ENCODE measurements around the gene PKHD1.
"Not testable (repeated sequence)": the region's sequence is repeated elsewhere in the genome, so short reads cannot be mapped to it uniquely, and the experiment has no call there.

Gene PKHD1

DNA sequence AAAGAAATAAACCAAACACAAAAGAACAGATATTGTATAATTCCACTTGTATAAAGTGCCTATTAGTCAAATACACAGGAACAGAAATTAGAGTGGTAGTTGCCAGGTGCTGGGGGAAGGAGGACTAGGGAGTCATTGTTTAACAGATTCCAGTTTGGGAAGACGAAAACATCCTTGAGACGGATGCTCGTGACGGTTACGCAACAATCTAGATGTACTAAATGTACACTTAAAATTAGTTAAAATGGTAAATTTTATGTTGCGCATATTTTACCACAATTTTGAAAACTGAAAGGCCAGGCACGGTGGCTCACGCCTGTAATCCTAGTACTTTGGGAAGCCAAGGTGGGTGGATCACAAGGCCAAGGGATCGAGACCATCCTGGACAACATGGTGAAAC is 111.0 kb downstream of the PKHD1 start:
- no peak for DNase-seq

DNA sequence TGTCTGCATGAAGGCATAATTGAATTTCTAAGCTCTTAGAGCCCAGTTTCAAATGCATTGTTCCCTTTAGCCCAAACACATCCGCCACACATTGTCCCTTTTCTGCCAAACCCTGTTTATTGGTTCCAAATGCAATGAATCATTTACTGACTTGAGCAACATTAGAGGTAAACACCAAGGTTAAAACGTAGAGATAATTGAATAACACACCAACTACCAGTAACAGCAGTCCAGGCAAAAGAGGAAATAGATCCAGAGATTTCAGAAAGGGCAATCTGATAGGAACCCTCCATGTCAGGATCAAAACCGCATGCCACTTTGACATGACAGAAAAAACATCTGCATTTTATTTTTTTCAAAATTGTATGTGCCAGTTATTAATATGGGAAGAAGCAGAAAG is 114.8 kb downstream of the PKHD1 start:
- no peak for DNase-seq

DNA sequence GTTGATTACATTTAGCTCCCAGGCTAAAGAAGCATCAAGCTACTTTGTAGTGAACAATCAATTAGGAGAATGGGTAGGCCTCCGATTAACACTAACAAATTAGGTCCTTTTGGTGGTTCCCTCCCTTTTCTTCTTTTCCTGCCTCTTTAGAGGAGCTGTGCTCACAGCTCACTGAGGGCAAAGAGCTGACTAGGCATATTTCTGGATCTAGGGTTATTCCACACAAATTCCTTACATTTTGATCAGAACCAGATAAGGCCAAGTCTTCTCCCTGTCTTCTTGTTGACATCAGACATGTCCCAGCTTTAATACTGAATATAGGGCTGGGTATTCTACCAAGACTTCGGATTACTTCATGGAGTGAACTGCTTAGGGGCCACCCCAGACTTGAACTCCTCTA is 119.1 kb downstream of the PKHD1 start:
- no peak for DNase-seq

DNA sequence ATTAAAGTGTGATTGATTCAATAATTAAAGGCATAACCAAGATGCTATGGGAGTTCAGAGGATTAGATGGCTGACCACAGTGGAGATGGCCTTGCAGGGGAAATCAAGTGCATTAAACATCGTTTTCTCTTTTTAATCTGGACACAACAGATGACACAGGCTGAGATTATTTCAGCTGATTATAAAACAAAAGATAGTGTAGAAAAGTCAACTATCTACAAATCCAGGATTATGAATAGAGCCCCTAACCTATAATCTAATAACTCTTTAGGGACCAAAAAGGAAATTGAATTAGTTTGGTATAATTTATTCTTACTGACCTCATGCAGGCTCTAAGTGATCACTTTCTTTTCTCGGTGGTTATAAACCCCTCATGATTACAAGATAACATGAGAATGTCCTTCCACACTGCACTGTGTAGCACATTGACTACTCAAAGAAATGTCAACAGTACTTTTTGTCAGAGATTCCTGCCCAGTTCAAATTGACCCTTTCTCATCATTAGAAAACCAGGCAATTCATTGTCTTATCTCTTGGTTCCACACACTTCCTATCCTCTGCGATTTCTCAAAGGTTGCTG is 122.1 kb downstream of the PKHD1 start:
- no peak for DNase-seq

DNA sequence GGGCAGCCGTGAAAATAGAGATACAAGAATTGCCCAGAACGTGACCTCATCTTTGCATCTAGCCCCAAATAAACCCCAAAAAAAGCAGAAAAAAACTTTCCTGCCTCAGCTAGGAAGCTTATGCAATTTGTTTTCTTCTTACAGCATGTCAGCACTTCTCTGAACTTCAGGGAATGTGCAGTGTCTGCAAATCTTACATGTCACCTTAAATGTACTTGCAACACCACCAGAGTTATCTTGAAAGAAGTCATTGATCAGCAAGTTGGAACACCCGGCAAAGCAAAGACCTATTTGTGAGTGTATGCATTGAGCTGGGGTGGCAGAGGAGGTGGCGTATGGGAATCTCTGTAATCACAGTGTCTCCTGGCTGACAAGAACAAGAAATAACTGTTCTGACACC is 123.4 kb downstream of the PKHD1 start:
- DNase-seq = no peak

DNA sequence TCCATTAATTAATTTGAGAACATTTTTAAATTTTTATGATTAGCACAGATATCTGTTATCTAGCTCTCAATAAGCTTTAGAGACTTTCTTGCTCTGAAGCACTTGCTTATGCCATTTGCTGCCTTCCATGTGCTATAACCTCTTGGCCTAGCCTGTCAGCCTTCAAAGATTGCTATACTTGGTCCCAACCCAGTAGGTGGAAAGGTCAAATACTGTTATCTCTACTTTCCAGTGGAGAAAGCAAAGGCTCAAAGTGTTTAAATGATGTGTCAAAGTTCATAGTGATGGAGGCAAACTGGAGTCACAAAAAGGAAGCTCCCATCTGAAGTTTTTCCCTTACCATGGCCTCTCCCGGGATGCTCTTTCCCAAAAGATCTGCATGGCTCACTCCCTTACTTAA is 125.1 kb downstream of the PKHD1 start:
- no peak for DNase-seq

DNA sequence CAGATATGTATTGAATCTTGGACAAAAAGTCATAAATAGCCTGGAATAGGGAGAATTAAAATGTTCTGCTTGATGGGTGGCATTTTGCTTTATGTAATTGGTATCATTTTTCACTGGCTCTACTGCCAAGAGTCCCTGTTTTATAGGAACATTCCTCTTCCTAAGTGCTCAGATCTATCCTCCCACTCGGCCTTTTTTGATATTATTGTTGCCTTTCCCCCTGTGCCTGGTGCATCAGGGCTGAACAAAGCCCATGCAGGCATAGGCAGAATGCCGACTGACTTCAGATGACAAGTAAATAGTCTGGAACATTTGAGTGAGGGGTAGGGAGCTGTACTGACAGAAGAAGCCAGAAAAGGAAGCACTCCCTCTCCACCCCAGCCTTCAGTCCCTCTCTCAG is 127.0 kb downstream of the PKHD1 start:
- DNase-seq = no peak

DNA sequence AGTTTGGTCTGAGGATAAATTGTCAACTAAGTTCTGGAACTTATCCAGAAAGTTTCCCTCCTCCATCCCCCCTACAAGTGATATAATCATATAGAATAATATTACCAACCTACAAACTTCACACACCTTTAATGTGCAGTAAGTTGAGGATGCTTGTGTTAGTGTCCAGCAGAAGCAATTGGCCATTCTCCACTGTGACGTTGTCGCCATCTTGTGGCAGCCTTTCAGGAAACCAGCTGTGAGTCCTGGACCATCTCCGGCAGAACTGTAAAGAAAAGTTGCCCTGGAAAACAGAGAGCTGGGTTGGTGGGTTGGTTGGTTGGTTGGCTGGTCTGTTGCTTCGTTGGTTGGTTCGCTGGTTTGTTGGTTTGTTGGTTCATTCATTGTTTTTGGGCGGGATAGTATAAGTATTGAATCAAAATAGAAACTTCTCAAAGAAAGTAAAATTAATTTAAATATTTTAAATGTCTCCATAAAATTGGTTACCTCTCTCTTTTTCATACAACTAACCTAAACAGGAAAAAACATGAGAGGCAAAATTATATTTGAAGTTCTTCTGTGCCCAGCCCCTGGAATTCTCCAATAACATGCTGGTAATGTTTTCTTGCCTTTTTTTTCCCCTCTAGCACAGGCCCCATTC is 127.5 kb downstream of the PKHD1 start:
- peak; percentile 83 for DNase-seq

DNA sequence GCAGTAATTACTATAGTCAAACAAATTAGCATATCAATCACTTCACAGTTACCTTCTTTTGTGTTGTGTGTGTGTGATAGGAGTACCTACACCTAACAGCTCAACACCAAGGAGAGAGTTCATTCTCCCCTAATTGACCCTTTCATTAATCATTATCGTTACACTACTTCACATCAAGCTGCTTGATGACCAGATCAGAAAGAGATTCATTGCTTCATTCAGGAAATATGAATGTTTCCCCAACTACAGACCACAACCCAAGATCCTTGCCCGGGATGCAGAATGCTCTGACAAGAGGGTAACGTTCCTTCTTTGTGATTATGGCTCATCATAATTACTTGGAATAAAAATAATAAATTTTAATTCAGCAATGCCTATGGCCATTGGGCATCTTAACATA is 132.7 kb downstream of the PKHD1 start:
- no peak for DNase-seq

DNA sequence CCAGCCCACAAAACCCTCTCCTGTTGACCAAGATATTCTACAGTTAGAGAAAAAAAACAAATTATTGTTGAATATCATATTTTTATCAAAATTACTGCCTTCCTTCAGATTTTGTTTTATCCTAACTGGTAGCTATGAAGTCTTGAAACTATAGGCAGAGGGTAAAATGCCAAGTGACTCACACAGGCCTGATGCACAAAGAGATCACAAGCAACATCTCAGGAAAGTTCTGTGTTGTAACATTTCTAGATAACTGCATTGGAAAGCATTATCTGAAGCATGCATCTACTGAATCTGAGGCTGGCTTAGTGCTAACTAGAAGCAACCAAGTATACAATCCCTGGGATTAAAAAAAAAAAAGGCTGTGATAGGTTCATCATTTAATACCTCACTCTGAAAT is 134.2 kb downstream of the PKHD1 start:
- DNase-seq = no peak

DNA sequence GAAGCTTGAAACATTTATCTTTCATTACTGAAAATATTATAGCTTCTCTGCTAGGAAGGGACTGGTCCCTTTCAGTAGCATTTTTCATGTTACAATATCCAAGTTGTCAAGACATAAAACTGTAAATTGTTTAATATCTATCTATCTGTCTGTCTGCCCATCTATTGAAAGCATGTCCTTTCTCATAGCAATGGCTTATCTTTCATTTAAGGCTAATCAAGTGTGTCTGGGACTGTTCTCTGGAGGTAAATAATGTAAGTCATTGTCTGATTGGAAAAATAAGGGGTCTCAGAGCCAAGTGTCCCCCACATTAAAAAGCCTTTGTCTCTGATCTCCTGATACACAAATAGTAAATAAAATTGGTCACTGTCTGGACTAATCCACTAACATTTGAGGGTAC is 135.5 kb downstream of the PKHD1 start:
- no peak for DNase-seq

DNA sequence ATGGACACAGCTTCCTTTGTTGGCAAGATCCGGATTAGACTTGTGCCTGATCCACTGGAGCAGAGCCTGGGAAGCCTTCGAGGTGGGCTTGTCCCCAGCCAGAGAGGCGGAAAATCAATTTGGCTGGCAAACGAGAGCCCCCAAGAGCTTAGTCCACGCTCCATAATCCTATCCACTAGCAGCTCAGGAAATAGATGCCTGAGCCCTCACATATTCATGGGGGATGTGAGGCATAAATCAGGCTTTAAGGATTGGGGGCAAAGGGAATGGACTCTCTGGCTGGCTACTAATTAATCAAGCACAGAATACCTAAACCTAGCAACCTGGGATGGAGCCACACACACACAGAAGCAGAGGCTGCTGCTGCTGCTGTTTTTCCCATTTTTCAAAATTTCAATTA is 137.9 kb downstream of the PKHD1 start:
- DNase-seq = no peak

DNA sequence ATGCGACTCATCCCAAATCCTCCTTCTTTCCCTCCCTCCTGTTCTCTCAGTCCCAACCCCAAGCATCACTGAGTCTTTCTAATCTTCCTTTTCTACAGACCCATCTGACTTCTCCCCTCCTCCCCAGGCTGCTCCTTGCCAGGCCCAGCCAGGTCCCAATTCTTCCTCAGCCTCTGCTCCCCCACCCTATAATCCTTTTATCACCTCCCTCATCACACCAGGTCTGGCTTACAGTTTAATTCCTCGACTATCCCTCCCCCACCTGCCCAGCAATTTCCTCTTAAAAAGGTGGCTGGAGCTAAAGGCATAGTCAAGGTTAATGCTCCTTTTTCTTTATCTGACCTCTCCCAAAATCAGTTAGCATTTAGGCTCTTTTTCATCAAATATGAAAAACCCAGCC is 147.7 kb downstream of the PKHD1 start:
- DNase-seq = not testable (repeated sequence)

DNA sequence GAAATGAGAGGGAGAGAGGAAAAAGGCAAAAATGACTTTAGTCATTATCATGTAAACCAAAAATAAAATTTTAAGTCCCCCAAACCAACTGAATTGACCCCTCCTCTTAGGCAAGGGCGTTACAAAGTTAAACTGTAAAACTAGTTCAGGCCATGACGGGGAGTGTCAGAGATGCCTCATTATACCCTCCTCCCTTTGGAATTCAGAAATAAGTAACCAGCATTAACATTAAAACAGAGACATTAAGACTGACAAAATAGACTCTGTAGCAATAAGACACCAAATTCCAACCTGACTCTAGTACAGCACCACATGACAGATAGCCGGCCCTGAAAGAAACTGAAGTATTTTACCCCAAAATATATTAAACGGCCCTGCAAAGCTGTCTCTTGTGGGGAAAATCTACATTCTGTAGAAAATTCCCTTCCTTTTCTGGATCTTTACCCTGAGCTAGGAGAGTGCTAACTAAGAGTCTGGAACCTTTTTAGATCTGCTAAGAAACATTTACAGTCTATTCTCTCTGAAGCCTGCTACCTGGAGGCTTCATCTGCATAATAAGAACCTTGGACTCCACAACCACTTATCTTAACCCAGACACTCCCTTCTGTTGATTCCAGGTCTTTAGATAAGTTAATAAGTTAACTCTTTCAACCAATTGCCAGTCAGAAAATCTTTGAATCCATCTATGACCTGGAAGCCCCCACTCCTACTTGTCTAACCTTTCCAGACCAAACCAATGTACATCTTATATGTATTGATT is 150.7 kb downstream of the PKHD1 start:
- no peak for DNase-seq

DNA sequence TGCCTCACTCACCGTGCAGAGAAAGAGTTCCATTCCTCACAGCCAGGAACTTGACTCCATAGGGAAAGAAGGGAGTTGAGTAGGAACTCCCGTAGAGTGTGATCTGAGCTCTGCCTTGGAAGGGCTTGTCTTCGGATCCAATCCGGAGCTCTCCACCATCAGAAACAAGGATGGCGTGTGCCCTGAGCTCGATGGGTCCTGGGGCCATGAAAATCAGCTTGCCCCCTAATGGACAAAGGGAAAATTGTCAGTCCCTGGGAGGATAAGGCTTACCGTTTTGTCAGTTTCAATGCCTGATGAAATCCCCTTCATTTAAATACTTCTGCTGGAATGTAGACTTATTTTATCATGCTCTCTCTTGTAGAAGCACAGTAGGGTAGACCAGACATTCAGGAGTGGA is 153.3 kb downstream of the PKHD1 start:
- DNase-seq = no peak

DNA sequence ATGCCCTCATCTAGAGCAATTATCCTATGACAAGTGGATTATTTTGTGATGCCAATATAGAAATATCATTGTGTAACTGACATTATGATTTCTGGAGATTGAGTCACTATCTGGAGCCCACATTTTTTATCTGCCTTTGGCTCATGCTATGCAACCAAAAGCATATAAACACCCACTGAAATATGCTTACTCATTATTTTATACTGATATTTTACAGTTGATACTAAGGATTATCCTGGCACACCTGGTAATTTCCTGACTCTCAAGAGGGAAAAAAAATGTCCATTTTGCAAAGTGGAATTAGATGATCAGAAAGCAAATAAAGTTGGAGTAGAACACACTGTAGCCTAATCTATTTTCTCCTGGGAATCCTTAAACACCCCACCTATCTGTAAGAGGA is 154.5 kb downstream of the PKHD1 start:
- no peak for DNase-seq

DNA sequence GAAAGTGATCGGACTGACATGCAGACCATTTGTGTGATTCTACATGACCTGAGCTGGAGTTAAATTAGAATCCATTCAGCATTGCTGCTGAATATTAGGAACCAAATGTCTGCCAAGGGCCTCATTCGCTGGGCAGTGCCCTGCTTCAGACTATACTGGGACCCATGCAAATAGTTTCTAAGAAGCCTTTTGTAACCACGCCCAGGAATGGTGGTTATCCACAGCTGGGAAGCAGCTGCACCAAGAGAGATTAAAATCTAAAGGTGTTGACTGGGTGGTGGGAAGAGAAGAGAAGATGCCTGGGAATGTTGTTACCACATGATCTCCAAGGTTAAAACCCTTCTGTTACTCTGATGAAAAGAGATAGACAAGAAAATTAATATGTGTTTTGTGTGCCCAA is 156.8 kb downstream of the PKHD1 start:
- no peak for DNase-seq

DNA sequence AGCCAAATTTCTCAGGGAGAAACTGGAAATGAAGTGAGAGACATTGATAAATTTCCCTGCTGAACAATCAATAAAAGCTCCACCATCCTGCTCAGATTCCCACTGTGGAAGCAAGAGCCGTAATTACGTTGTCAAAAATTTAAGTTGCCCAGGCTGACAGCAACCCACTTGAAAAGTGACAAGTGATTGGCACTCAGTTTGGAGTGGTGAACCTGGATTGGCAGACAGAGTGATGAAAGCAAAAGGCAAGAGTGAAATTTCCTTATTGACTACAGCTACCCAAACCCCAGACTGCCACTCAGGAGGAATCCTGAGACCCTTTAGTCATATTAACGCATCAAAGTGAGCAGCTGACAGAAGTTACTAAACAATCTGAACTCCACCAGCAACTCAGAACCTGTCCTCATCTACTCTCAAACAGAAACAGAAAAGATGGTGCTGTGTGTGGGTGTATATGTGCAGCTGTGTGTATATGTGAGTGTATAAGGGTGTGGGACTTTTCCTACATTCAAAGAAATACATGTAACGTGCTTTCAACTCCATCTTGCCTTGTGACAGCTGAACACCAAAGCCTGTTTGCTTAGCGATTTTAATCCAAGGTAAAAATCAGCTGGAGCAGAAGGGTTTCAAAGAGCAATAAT is 157.4 kb downstream of the PKHD1 start:
- DNase-seq = no peak

DNA sequence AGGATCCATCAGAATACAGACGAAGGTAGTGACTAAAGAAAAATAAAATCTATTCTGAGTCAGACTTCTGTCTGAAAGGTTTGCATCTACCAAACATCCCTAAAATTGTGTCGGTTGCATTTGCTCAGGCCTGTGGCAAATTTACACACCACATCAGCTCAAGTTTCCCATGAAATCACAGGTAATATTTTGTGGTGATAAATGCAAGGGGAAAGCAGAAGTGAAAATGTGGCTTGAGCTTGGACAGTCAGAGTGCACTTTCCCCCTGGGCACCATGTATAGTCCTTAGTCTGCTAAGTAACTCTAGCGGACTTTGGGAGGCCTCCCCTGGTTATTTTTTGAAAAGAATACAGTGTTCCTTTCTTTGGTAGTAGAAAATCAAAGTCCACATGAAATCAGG is 159.1 kb downstream of the PKHD1 start:
- no peak for DNase-seq

DNA sequence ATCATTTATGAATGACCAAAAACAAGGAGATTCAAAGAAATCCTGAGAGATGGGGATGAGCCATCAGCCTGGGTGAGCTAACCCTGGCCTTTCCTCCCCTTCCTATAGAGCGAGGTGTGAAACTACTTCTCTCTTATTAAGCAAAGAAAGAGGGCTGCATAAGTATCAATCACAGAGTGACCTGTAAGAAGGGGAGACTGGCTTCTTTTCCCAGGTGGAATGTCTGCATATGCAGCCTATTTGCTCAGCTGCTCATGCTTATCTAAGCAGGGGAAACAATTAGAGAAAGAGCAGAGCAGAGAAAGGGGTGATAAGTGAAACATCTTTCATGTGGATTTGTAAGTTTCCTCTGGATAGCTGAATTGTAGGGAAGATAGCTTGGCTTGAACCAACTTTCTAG is 160.0 kb downstream of the PKHD1 start:
- DNase-seq = no peak

DNA sequence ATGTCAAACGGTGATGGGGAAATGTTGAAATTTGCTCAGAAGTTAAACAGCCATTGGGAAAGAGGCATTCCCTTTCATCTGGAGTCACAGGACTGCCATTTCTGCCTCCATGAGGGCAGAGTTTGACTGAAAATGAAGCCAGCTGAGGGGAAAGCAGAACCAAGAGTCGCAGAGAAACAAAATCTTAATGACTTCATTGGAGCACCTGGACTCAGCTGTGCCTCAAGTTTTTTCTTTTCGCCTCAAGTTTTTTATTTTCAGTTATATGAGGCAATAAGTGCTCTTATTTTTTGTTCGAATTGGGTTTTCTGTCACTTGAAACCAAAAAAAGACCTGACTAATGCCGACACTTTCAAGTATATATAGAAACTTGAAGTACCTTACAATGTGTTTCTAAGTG is 161.3 kb downstream of the PKHD1 start:
- DNase-seq = no peak

DNA sequence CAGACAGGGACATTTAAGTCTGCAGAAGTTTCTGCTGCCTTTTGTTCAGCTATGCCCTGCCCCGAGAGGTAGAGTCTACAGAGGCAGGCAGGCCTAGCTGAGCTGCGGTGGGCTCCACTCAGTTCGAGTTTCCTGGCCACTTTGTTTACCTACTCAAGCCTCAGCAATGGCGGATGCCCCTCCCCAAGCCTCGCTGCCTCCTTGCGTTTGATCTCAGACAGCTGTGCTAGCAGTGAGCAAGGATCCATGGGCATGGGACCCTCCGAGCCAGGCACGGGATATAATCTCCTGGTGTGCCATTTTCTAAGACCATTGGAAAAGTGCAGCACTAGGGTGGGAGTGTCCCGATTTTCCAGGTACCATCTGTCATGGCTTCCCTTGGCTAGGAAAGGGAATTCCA is 164.9 kb downstream of the PKHD1 start:
- DNase-seq = not testable (repeated sequence)

DNA sequence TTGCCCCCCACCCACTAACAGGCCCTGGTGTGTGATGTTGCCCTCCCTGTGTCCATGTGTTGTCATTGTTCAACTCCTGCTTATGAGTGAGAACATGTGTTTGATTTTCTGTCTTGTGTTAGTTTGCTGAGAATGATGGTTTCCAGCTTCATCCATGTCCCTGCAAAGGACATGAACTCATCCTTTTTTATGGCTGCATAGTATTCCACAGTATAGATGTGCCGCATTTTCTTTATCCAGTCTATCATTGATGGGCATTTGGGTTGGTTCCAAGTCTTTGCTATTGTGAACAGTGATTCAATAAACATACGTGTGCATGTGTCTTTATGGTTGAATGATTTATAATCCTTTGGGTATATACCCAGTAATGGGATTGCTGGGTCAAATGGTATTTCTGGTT is 169.1 kb downstream of the PKHD1 start:
- DNase-seq = not testable (repeated sequence)

DNA sequence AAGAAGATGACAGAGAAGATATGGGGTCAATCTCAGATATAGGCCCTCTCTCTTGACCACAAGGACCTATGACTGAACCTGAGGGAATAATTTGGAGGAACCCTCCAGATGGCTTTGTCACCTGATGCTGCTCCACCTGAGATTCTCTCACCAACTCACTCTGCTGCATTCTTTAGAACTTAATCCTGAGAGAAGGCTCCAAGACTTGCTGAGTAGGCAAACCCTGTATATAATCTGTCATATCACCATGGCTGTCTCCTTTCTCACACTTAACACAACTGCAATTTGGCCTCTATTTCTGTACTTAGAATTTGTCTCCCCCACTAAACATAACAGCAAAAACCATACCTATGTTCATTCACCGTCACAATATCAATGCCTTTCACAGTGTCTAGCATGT is 172.3 kb downstream of the PKHD1 start:
- DNase-seq = no peak
